Neural cell (in vitro differentiated cells): ENCODE results near the gene LRRC63. TPM values are rescaled to one million over a fixed set of nuclear protein-coding genes. Genes with fewer than 3 reads are reported as not detected.
"Not testable (repeated sequence)": the region's sequence is repeated elsewhere in the genome, so short reads cannot be mapped to it uniquely, and the experiment has no call there.

ENCODE experiments used
- H2AFZ ChIP-seq: fragments of 200-600, 300-800 bp; sonication (generic), shearing (Covaris generic); 2 replicates; pipeline ENCODE4 v1.6.0; 2014; ENCODE audit warnings: low read depth, mild to moderate bottlenecking, antibody characterized with exemption, low read length, moderate library complexity
- H3F3A ChIP-seq: fragments of 200-600 bp; shearing (Covaris generic); 2 replicates; pipeline ENCODE4 v1.6.1; 2016; ENCODE audit warnings: mild to moderate bottlenecking, moderate library complexity, mixed read lengths, antibody characterized with exemption, low read length; ENCODE audit not compliant: insufficient read depth, poor library complexity, severe bottlenecking
- H3K27ac ChIP-seq: fragments of 200-600, 300-800 bp; sonication (generic), shearing (Covaris generic); 2 replicates; pipeline ENCODE4 v1.5.1; 2014; ENCODE audit warnings: mild to moderate bottlenecking, low read length, moderate library complexity
- H3K27me3 ChIP-seq: fragments of 300-800, 200-600 bp; sonication (generic), shearing (Covaris generic); 2 replicates; pipeline ENCODE4 v1.6.0; 2014; ENCODE audit warnings: mild to moderate bottlenecking, low read depth, low read length, moderate library complexity; ENCODE audit not compliant: insufficient read depth
- H3K36me3 ChIP-seq: fragments of 300-800, 200-600 bp; sonication (generic), shearing (Covaris generic); 2 replicates; pipeline ENCODE4 v1.5.1; 2014; ENCODE audit warnings: mild to moderate bottlenecking, antibody characterized with exemption, low read length, moderate library complexity; ENCODE audit not compliant: insufficient read depth
- H3K4me2 ChIP-seq: fragments of 300-800, 200-600 bp; sonication (generic), shearing (Covaris generic); 2 replicates; pipeline ENCODE4 v1.6.0; 2014; ENCODE audit warnings: mild to moderate bottlenecking, low read length
- H3K4me3 ChIP-seq: fragments of 300-800, 200-600 bp; sonication (generic), shearing (Covaris generic); 2 replicates; pipeline ENCODE4 v1.5.1; 2014; ENCODE audit warnings: mild to moderate bottlenecking, low read length, moderate library complexity
- H3K79me2 ChIP-seq: fragments of 200-600 bp; shearing (Covaris generic); replicated peaks from 2 replicates; pipeline ENCODE4 v1.6.0; 2014; ENCODE audit warnings: mild to moderate bottlenecking, low read length, moderate library complexity; ENCODE audit not compliant: insufficient read depth
- H3K9ac ChIP-seq: fragments of 300-800, 200-600 bp; sonication (generic), shearing (Covaris generic); 2 replicates; pipeline ENCODE4 v1.6.1; 2016; ENCODE audit warnings: mild to moderate bottlenecking, low read length, mixed read lengths
- H3K9me2 ChIP-seq: fragments of 200-600 bp; shearing (Covaris generic); 2 replicates; pipeline ENCODE4 v1.6.1; 2016; ENCODE audit warnings: mild to moderate bottlenecking, low read length, mixed read lengths; ENCODE audit not compliant: insufficient read depth
- H3K9me3 ChIP-seq: fragments of 200-600, 300-800 bp; sonication (generic), shearing (Covaris generic); 2 replicates; pipeline ENCODE4 v1.6.1; 2016; ENCODE audit warnings: mild to moderate bottlenecking, mixed run types, low read length, moderate library complexity, mixed read lengths
- H4K20me1 ChIP-seq: fragments of 200-600 bp; shearing (Covaris generic); 2 replicates; pipeline ENCODE4 v1.6.1; 2016; ENCODE audit warnings: mild to moderate bottlenecking, mixed run types; ENCODE audit not compliant: insufficient read depth
- CTCF ChIP-seq: fragments of 450-650 bp; IDR thresholded peaks from 2 replicates; pipeline ENCODE4 v1.5.1; 2014; ENCODE audit warnings: antibody characterized with exemption, mild to moderate bottlenecking, moderate library complexity; ENCODE audit not compliant: poor library complexity, severe bottlenecking
- EP300 ChIP-seq: fragments of 450-650 bp; conservative IDR thresholded peaks from 2 replicates; pipeline ENCODE4 v1.6.1; 2014; ENCODE audit warnings: antibody characterized with exemption, mild to moderate bottlenecking, moderate library complexity; ENCODE audit not compliant: poor library complexity, severe bottlenecking
- EZH2 ChIP-seq: fragments of 200-600, 300-800 bp; shearing (Covaris generic), sonication (generic); IDR thresholded peaks from 2 replicates; pipeline ENCODE4 v1.6.1; 2014; ENCODE audit warnings: antibody characterized with exemption, low read length, borderline replicate concordance, mild to moderate bottlenecking; ENCODE audit not compliant: insufficient read depth, poor library complexity, severe bottlenecking
- MXI1 ChIP-seq: fragments of 450-650 bp; conservative IDR thresholded peaks from 2 replicates; pipeline ENCODE4 v1.6.1; 2014; ENCODE audit warnings: antibody characterized with exemption, mild to moderate bottlenecking; ENCODE audit not compliant: poor library complexity, severe bottlenecking
- POLR2AphosphoS5 ChIP-seq: IDR thresholded peaks from 2 replicates; pipeline ENCODE4 v1.6.1; 2012
- RAD21 ChIP-seq: fragments of 450-650 bp; conservative IDR thresholded peaks from 2 replicates; pipeline ENCODE4 v1.6.1; 2014; ENCODE audit warnings: antibody characterized with exemption, mild to moderate bottlenecking, moderate library complexity
- SMC3 ChIP-seq: fragments of 450-650 bp; conservative IDR thresholded peaks from 2 replicates; pipeline ENCODE4 v1.6.1; 2014; ENCODE audit warnings: antibody characterized with exemption, mild to moderate bottlenecking, moderate library complexity; ENCODE audit not compliant: poor library complexity
- TAF1 ChIP-seq: IDR thresholded peaks from 2 replicates; pipeline ENCODE4 v1.6.1; 2012; ENCODE audit warnings: low read depth
- polyA plus RNA-seq: library from polyadenylated mRNA; depleted of rRNA; stranded (reverse); fragments of >200 nt; gene quantifications from 2 replicates; pipeline ENCODE4 v1.2.3, GENCODE V29; 2014
- TF ChIP-seq, protein P1 (sequence below): IDR thresholded peaks from 2 replicates; pipeline ENCODE4 v1.6.1; 2012; ENCODE audit warnings: borderline replicate concordance

The LRRC63 gene
- polyA plus RNA-seq, 1 donor from 2014 or later, result not detected

DNA sequence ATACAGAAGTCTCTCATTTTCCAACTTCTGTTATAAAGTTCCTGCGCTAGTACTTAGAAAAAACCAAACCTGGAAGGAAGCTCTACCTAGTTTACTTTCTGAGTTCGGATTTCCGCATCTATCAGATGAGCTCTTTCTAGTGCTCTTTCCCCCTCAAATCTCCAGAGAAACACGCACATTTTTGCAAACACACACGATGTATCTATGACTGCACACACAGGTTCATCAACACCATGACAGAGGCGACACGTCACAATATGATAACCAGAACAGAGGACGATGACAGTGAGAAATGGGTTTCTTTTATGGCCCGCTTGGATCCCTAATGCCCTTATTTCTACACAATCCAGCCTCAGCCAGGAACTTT is 629 bp upstream of the LRRC63 start:
- H3K79me2 ChIP-seq, result no peaks in the 10 kb centered on the region
- H3K27me3 ChIP-seq, result peaks cover 10% of the 10 kb centered on the region
- no peaks in the 10 kb centered on the region for H4K20me1 ChIP-seq
- H3K9me3 ChIP-seq, result no peaks in the 10 kb centered on the region
- no peaks in the 10 kb centered on the region for H3K36me3 ChIP-seq
- H2AFZ ChIP-seq, result no peak overlapping the region
- no peak overlapping the region for H3K4me2 ChIP-seq
- no peaks in the 10 kb centered on the region for H3F3A ChIP-seq
- H3K4me3 ChIP-seq, result peak overlapping the region; percentile 61
- TF ChIP-seq EP300, result no peak
- TF ChIP-seq CTCF, result no peak
- TF ChIP-seq MXI1, result no peak
- TF ChIP-seq EZH2, result no peak
- TF ChIP-seq RAD21, result no peak
- TF ChIP-seq SMC3, result no peak
- no peak for TF ChIP-seq TAF1
- TF ChIP-seq, protein P1, sequence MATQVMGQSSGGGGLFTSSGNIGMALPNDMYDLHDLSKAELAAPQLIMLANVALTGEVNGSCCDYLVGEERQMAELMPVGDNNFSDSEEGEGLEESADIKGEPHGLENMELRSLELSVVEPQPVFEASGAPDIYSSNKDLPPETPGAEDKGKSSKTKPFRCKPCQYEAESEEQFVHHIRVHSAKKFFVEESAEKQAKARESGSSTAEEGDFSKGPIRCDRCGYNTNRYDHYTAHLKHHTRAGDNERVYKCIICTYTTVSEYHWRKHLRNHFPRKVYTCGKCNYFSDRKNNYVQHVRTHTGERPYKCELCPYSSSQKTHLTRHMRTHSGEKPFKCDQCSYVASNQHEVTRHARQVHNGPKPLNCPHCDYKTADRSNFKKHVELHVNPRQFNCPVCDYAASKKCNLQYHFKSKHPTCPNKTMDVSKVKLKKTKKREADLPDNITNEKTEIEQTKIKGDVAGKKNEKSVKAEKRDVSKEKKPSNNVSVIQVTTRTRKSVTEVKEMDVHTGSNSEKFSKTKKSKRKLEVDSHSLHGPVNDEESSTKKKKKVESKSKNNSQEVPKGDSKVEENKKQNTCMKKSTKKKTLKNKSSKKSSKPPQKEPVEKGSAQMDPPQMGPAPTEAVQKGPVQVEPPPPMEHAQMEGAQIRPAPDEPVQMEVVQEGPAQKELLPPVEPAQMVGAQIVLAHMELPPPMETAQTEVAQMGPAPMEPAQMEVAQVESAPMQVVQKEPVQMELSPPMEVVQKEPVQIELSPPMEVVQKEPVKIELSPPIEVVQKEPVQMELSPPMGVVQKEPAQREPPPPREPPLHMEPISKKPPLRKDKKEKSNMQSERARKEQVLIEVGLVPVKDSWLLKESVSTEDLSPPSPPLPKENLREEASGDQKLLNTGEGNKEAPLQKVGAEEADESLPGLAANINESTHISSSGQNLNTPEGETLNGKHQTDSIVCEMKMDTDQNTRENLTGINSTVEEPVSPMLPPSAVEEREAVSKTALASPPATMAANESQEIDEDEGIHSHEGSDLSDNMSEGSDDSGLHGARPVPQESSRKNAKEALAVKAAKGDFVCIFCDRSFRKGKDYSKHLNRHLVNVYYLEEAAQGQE, result no peak
- no peak for TF ChIP-seq POLR2AphosphoS5
- H3K9ac ChIP-seq, result no peak overlapping the region
- H3K27ac ChIP-seq, result no peak overlapping the region
- H3K9me2 ChIP-seq, result no peaks in the 10 kb centered on the region

DNA sequence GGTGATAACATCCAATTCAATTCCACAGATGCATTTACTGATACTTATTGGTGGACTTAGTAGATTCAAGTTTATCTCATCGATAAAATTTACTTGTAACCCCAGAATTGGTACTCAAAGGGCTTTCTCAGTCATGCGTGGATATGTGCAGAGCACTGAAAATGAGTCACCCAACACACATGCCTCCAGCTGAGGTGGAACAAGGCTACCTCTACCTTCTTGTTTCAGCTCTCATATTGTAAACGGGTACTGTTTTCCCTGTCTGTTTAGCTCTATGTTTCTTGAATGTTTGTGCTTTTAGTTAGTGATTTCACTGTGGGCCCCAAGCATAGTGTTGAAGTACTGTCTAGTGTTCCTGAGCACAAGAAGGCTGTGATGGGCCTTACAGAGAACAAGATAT is 1.5 kb downstream of the LRRC63 start:
- no peak overlapping the region for H3K4me3 ChIP-seq

GRCh38 chr13:46214741-46215140 is 3.0 kb downstream of the LRRC63 start:
- not testable (repeated sequence) for H3F3A ChIP-seq, H3K27ac ChIP-seq, H3K27me3 ChIP-seq, H3K36me3 ChIP-seq, H3K9me3 ChIP-seq, H3K9ac ChIP-seq, H3K9me2 ChIP-seq, H3K79me2 ChIP-seq, H4K20me1 ChIP-seq, H2AFZ ChIP-seq, H3K4me2 ChIP-seq, H3K4me3 ChIP-seq

More for the DNA sequence above, 1.5 kb downstream of the LRRC63 start:
- H3K79me2 ChIP-seq, result no peaks in the 10 kb centered on the region
- H4K20me1 ChIP-seq, result no peaks in the 10 kb centered on the region
- H3K4me2 ChIP-seq, result no peak overlapping the region
- H3K9ac ChIP-seq, result no peak overlapping the region
- TF ChIP-seq SMC3 (no peak), EZH2 (no peak)
- H3F3A ChIP-seq, result no peaks in the 10 kb centered on the region
- H3K27me3 ChIP-seq, result peaks cover 10% of the 10 kb centered on the region
- H2AFZ ChIP-seq, result no peak overlapping the region
- no peaks in the 10 kb centered on the region for H3K9me3 ChIP-seq
- H3K27ac ChIP-seq, result no peak overlapping the region
- H3K36me3 ChIP-seq, result no peaks in the 10 kb centered on the region
- no peaks in the 10 kb centered on the region for H3K9me2 ChIP-seq

GRCh38 chr13:46220234-46220633 is 8.5 kb downstream of the LRRC63 start:
- H3K9me3 ChIP-seq, H3K79me2 ChIP-seq, H3K9ac ChIP-seq, H2AFZ ChIP-seq, H3K27ac ChIP-seq, H3K4me3 ChIP-seq, H3K27me3 ChIP-seq, H3K4me2 ChIP-seq, H4K20me1 ChIP-seq, H3K9me2 ChIP-seq, H3F3A ChIP-seq, H3K36me3 ChIP-seq: not testable (repeated sequence)
